ENCODE measurements around the gene TPST2.

DNA sequence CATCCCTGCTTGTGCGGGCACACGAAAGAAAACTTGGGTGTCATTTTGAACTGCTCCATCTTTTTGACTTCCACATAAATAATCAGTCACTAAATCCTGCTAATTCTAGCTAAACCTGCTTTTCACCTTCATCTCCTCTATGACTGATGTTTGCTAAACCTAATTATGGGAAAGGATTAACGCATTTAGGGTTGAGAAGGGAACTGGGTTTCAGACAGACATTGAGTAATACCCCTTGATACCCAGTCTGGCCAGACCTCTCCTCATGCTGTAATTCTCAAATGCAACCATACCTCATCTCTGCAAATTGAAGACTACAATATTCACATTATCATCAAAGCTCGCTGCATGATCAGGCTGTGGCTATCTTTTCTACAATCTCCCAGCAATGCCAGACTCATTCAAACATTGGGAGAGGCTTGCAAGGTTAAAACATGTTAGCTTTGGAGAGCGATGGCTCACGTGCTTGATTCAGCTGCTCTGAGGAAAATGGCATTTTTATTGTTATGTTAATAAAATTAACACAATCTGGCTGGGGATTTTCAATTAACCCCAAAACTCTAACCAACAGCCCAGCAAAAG is 108.7 kb downstream of the TPST2 start:
- TF ChIP-seq, protein P1, sequence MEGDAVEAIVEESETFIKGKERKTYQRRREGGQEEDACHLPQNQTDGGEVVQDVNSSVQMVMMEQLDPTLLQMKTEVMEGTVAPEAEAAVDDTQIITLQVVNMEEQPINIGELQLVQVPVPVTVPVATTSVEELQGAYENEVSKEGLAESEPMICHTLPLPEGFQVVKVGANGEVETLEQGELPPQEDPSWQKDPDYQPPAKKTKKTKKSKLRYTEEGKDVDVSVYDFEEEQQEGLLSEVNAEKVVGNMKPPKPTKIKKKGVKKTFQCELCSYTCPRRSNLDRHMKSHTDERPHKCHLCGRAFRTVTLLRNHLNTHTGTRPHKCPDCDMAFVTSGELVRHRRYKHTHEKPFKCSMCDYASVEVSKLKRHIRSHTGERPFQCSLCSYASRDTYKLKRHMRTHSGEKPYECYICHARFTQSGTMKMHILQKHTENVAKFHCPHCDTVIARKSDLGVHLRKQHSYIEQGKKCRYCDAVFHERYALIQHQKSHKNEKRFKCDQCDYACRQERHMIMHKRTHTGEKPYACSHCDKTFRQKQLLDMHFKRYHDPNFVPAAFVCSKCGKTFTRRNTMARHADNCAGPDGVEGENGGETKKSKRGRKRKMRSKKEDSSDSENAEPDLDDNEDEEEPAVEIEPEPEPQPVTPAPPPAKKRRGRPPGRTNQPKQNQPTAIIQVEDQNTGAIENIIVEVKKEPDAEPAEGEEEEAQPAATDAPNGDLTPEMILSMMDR (IDR thresholded peaks at IDR 0.05; ENCODE audit: poor library complexity) = no peak
- no peak for TF ChIP-seq EZH2phosphoT487 (IDR thresholded peaks at IDR 0.05; ENCODE audit: low read depth, severe bottlenecking, unreplicated experiment)
- TF ChIP-seq EZH2 (IDR thresholded peaks at IDR 0.05; ENCODE audit: borderline replicate concordance) = no peak

All from hepatocyte (in vitro differentiated cells).